NT2/D1 (cell line): ENCODE results near the gene PLD4.
"Not testable (repeated sequence)": the region's sequence is repeated elsewhere in the genome, so short reads cannot be mapped to it uniquely, and the experiment has no call there.

Source experiments
- DNase-seq: peaks from one replicate; pipeline ENCODE4 v3.0.0-alpha.2; 2011; ENCODE audit warnings: low read depth, low spot score
- H3K27me3 ChIP-seq: 2 replicates; pipeline ENCODE4 v1.6.0; 2011; ENCODE audit warnings: mild to moderate bottlenecking; ENCODE audit not compliant: insufficient read length, insufficient read depth
- H3K36me3 ChIP-seq: 2 replicates; pipeline ENCODE4 v1.6.1; 2011; ENCODE audit warnings: mild to moderate bottlenecking, low read length, mixed read lengths; ENCODE audit not compliant: insufficient read depth, insufficient read length
- H3K4me1 ChIP-seq: 2 replicates; pipeline ENCODE4 v1.5.1; 2011; ENCODE audit not compliant: insufficient read depth, insufficient read length
- H3K4me3 ChIP-seq: 2 replicates; pipeline ENCODE4 v1.5.1; 2011; ENCODE audit warnings: low read depth; ENCODE audit not compliant: insufficient read length
- H3K9ac ChIP-seq: 2 replicates; pipeline ENCODE4 v1.6.0; 2011; ENCODE audit warnings: low read depth; ENCODE audit not compliant: insufficient read length
- H3K9me3 ChIP-seq: 2 replicates; pipeline ENCODE4 v1.5.1; 2011; ENCODE audit warnings: mild to moderate bottlenecking, low read length; ENCODE audit not compliant: insufficient read depth
- SUZ12 ChIP-seq: IDR thresholded peaks from 2 replicates; pipeline ENCODE4 v1.6.1; 2011; ENCODE audit not compliant: insufficient read length, insufficient read depth; ENCODE audit errors: extremely low read depth
- YY1 ChIP-seq: IDR thresholded peaks from 2 replicates; pipeline ENCODE4 v1.6.1; 2011; ENCODE audit not compliant: insufficient read length, insufficient read depth
- ZNF274 ChIP-seq: IDR thresholded peaks from 2 replicates; pipeline ENCODE4 v1.6.1; 2011; ENCODE audit warnings: mild to moderate bottlenecking, low read depth, low read length

The PLD4 gene

GRCh38 chr14:104882991-104883660, 41.6 kb upstream of the PLD4 start:
- DNase-seq = no peak
- no peak for TF ChIP-seq SUZ12
- no peak for TF ChIP-seq YY1
- no peak for TF ChIP-seq ZNF274
- Histone ChIP-seq H3K4me1 (peaks cover 5% of the 10 kb centered on the region), H3K27me3 (no peaks in the 10 kb centered on the region), H3K4me3 (no peak overlapping the region), H3K9me3 (no peaks in the 10 kb centered on the region), H3K36me3 (peaks cover 45% of the 10 kb centered on the region), H3K9ac (no peak overlapping the region)

GRCh38 chr14:104883681-104884361, 40.9 kb upstream of the PLD4 start:
- Histone ChIP-seq H3K4me1 (peaks cover 5% of the 10 kb centered on the region), H3K27me3 (no peaks in the 10 kb centered on the region)

GRCh38 chr14:104884381-104884780, 40.3 kb upstream of the PLD4 start:
- not testable (repeated sequence) for H3K9me3 ChIP-seq, H3K4me3 ChIP-seq, H3K27me3 ChIP-seq, H3K9ac ChIP-seq, H3K4me1 ChIP-seq, DNase-seq
- H3K36me3 ChIP-seq = peaks cover 49% of the 10 kb centered on the region

More at GRCh38 chr14:104883681-104884361, 40.9 kb upstream of the PLD4 start:
- H3K9me3 ChIP-seq = no peaks in the 10 kb centered on the region
- no peak overlapping the region for H3K9ac ChIP-seq
- no peak overlapping the region for H3K4me3 ChIP-seq
- H3K36me3 ChIP-seq = peaks cover 44% of the 10 kb centered on the region
- TF ChIP-seq SUZ12 (no peak), YY1 (no peak), ZNF274 (no peak)
- DNase-seq = no peak

GRCh38 chr14:104885031-104885972, 39.4 kb upstream of the PLD4 start:
- H3K9ac ChIP-seq = no peak overlapping the region
- peaks cover 5% of the 10 kb centered on the region for H3K4me1 ChIP-seq
- H3K36me3 ChIP-seq = peaks cover 48% of the 10 kb centered on the region
- DNase-seq = no peak
- no peaks in the 10 kb centered on the region for H3K27me3 ChIP-seq
- H3K9me3 ChIP-seq = no peaks in the 10 kb centered on the region
- no peak overlapping the region for H3K4me3 ChIP-seq
- TF ChIP-seq YY1 = no peak
- TF ChIP-seq SUZ12 = no peak
- no peak for TF ChIP-seq ZNF274

- Histone ChIP-seq H3K4me1 (peaks cover 5% of the 10 kb centered on the region), H3K9ac (no peak overlapping the region)
- no peak for DNase-seq
Observed at GRCh38 chr14:104885973-104886689, 38.5 kb upstream of the PLD4 start.

GRCh38 chr14:104886690-104887622, 37.7 kb upstream of the PLD4 start:
- DNase-seq = no peak
- no peaks in the 10 kb centered on the region for H3K9me3 ChIP-seq
- H3K36me3 ChIP-seq = peaks cover 43% of the 10 kb centered on the region
- no peak overlapping the region for H3K4me3 ChIP-seq
- H3K9ac ChIP-seq = no peak overlapping the region
- TF ChIP-seq ZNF274 (no peak), YY1 (no peak), SUZ12 (no peak)
- H3K27me3 ChIP-seq = no peaks in the 10 kb centered on the region
- peaks cover 5% of the 10 kb centered on the region for H3K4me1 ChIP-seq

More at GRCh38 chr14:104885973-104886689, 38.5 kb upstream of the PLD4 start:
- H3K9me3 ChIP-seq = no peaks in the 10 kb centered on the region
- H3K36me3 ChIP-seq = peaks cover 43% of the 10 kb centered on the region
- no peaks in the 10 kb centered on the region for H3K27me3 ChIP-seq
- no peak overlapping the region for H3K4me3 ChIP-seq
- no peak for TF ChIP-seq YY1
- TF ChIP-seq SUZ12 = no peak
- no peak for TF ChIP-seq ZNF274
